T1000 (cell line): ENCODE data around the gene PIK3CB.
"Not testable (repeated sequence)": the region's sequence is repeated elsewhere in the genome, so short reads cannot be mapped to it uniquely, and the experiment has no call there.

Experiments
- DNase-seq: peaks from one replicate; lab custom pipeline; 2025; ENCODE audit warnings: mixed read lengths; lab: John Stamatoyannopoulos, UW

Gene PIK3CB

GRCh38 chr3:138608322-138609135, 226.2 kb downstream of the PIK3CB start, which contains the start of gene FAIM:
Gene FAIM (plus strand): TSS chr3:138608771. CDS start chr3:138619727, 10,956 bp downstream.
- peak; percentile 50 for DNase-seq

- not testable (repeated sequence) for DNase-seq
These were observed 230.6 kb downstream of the PIK3CB start for GRCh38 chr3:138604106-138604595.
